GM21367 (cell line): ENCODE data around the gene PLXNB3.

Experiments
- ATAC-seq: cut with Tn5 transposase; IDR thresholded peaks from one replicate; pipeline ENCODE4 v1.9.1; 2021; ENCODE audit not compliant: unreplicated experiment

The PLXNB3 gene

DNA sequence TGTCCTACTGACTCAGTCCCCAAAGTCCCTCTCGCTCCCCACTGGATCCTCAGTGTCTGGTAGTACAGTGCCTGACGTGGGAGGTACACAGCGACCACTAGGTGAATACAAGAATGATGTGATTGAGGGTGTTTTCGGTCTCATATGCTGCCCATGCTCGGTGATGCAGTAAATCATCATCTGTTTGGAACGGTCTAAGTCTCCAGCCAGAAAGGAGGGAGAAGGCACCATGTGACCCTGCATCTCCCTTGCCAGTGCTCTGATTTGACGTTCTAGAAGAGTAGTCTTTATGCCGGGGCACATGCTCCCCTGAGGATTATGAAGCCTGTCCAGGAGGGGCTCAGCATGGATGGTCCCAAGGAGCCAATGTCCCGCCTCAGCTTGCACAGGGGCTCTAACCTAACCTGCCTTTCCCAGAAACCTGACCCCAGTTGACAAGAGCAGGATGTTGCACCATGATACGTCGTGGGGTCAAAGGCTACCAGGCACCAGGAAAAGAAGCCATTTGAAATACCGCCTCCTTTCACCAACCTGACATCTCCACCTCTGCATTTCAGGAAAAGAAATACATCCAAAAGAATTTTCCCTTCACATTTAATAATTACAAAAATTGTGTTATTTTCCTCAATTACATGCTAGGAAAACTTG, 13.8 kb upstream of the PLXNB3 start:
- no peak for ATAC-seq

DNA sequence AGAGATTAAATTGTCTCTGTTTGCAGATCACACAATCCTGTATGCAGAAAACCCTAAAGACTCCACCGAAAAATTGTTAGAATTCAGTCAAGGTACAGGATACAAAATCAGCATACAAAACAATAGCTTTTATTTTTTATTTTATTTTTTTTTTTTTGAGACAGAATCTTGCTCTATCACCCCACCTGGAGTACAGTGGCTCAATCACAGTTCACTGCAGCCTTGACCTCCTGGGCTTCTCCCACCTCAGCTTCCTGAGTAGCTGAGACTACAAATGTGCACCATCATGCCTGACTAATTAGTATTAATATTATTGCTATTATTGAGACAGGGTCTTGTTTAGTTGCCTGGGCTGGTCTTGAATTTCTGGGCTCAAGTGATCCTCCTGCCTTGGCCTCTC, 8.9 kb upstream of the PLXNB3 start:
- ATAC-seq = no peak

DNA sequence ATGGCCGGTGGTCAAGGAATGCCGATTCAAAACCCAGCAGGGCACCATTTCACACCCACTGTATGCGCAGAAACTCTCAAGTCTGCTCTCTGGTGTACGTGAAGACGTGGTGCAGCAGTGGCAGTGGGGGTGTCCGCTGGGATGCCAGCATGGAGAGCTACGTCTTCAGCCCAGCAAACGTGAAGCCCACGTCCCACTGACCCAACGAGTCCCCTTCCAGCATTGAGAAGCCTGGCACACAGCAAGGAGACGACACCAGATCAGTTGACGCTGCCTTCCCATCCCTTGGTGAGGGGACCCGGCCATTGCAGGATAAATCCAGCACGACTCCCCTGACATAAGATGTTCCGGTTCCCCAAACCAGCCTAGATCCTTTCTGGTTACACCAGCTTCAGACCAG, 2.2 kb upstream of the PLXNB3 start:
- no peak for ATAC-seq

DNA sequence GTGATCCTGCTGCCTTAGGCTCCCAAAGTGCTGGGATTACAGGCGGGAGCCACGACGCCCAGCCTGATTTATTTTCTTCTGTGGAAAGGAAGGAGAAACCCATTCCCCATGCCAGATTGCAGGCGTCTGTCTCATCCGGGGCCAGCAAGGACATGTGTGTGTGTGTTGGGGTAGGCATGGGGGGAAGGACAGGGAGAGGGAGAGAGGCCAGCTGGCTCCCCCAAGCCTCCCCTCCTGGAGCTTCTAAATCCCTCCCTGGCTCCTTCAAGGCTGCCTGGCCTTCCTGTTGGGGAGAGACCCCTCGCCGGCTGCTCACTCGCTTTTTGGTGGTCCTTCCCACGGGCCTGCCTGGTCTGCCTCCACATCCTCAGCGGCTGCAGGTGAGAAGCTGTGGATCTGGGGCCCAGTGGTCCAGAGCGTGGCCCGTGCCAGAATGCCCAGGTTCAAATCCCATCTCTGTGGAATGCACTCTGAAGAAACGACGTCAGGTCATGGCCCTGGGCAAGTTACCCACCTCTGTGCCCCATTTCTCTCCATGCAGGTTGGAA, 1.3 kb upstream of the PLXNB3 start:
- no peak for ATAC-seq

DNA sequence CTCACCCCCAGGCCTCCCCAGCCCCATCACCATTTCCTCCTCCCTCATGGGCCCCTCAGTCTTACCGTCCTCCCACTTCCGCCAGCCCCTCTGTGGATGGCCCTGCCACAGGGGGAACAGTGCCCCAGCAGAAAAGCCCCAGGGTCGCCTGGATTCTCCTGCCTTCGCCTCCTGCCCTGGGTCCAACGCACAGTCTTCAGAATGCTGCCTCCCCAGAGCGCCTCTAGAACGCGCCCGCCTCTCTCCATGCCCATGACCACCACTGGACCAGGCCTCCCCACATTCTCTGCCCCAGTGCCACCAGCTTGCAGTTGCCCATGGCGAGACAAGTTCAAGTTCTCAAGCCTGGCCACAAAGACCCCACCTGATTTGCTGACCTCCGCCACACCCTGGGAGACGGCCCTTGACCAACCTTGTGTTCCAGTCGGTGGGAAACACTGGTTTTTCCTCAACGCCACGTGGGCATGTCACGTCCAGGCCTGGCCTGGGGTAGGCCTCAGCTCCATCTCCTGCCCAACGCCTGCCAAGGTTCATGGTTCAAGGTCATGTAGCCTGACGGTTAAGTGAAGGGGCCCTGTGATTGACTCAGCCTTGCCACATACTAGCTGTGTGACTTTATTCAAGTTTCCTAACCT, 634 bp upstream of the PLXNB3 start:
- ATAC-seq = no peak

DNA sequence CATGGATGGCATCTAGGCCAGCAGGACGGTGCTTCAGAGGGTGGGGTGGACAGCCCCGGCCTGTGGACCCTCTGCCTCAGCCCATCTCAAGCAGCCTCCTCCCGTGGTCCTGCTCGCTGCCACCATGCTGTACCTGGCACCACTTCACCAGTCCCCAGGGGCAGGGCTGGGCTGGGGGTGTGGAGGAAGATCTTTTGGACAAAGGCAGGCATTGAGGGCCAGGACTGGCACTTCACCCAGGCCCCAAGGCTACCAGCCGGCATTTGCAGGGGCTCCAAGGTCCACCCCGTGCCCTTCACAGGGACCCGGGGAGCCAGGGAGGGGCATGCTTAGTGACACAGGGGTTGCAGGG, 713 bp downstream of the PLXNB3 start:
- no peak for ATAC-seq

DNA sequence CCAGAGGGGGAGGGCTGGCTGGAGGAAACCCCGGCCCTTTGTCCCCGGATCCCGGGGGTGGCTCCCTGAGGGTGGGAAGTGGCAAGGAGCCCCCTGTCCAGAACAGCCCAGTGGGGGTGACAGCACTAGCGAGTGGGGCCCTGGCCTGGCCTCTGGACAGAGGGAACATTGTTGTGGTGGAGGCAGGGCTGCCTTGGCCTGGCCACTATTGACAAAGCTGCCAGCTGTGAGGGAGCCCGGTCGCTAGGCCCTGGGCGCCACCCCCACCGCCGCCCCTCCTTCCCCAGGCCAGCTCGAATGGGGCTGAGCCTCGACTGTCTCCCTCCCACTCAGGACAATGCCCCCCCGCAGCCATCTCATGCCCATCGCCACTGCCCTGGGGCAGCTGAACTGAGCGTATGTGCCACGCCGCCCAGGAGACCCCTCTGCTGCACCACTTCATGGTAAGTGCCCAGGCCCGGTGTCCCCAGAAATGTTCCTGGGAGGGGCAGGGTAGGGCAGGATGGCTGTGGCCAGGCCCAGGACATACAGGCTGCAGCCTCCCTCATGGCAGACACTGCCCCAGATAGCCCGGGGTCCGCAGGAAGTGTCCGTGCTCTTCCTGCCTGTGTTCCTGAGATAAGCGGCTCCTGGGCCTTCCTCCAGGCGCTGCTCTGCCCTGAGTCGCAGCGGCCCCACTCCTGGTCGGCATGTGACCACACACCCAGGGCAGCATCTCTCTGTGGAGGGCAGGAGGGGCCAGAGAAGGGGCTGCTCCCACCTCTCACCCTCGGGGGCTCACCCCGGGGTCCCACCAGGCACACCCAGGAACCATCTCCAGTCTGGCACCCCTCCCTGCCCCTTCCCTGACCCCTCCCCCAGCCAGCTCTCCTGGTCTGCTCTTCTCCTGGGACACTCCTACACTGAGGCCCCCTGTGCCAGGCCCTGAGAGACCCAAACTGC, 1.4 kb downstream of the PLXNB3 start:
- ATAC-seq = no peak

DNA sequence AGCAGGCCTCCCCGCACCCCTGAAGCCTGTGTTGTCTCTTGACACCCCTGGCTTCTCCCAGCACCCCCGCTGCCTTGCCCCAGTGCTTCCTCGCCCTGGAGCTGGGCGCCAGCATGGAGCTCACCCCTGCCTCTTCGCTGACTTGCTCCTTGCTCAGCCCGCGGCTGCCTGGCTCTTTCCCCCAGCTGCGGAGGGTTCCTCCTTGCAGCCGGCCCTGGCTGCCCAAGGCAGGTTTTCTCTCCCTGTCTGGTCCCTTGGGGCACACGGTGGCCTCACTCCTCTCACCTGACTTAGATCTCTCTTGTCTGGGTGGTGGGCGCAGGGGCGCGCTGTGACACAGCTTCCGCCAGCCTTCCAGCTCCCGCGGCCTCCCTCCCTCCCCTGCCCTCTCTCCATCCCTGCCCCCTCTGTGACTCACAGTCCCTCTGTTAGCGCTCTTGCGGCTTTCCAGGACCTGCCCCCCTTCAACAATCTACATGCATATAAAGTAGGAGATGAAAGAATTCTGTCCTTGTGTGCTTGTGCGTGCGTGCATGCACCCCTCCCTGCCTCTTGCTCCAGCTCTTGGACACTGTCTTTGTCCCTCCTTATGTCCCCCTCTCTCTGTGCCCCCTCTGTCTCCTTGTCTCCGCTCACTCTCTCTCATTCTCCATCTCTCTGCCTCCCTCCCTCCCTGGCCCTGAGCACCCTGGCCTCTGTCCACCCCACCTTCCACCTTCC, 2.2 kb downstream of the PLXNB3 start:
- ATAC-seq = no peak

DNA sequence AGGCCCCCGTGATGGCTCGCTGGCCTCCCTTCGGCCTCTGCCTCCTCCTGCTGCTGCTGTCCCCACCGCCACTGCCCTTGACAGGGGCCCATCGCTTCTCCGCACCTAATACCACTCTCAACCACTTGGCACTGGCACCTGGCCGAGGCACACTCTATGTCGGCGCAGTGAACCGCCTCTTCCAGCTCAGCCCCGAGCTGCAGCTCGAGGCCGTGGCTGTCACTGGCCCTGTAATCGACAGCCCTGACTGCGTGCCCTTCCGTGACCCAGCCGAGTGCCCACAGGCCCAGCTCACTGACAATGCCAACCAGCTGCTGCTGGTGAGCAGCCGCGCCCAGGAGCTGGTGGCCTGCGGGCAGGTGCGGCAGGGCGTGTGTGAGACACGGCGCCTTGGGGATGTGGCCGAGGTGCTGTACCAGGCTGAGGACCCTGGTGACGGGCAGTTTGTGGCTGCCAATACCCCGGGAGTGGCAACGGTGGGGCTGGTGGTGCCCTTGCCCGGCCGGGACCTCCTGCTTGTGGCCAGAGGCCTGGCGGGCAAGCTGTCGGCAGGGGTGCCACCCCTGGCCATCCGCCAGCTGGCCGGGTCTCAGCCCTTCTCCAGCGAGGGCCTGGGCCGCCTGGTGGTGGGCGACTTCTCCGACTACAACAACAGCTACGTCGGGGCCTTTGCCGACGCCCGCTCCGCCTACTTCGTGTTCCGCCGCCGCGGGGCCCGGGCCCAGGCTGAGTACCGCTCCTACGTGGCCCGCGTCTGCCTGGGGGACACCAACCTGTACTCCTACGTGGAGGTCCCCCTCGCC, 3.0 kb downstream of the PLXNB3 start:
- ATAC-seq = no peak

DNA sequence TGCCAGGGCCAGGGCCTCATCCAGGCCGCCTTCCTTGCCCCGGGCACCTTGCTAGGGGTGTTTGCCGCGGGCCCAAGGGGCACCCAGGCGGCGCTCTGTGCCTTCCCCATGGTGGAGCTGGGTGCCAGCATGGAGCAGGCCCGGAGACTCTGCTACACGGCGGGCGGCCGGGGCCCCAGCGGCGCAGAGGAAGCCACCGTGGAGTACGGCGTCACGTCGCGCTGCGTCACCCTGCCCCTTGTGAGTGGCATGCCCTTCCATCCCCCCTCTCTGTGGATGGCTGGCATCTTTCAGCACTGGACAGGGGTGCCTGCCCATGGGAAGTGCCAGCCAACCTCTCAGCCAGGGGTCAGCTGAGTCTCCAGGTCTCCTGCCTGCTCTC, 3.6 kb downstream of the PLXNB3 start:
- ATAC-seq = no peak

DNA sequence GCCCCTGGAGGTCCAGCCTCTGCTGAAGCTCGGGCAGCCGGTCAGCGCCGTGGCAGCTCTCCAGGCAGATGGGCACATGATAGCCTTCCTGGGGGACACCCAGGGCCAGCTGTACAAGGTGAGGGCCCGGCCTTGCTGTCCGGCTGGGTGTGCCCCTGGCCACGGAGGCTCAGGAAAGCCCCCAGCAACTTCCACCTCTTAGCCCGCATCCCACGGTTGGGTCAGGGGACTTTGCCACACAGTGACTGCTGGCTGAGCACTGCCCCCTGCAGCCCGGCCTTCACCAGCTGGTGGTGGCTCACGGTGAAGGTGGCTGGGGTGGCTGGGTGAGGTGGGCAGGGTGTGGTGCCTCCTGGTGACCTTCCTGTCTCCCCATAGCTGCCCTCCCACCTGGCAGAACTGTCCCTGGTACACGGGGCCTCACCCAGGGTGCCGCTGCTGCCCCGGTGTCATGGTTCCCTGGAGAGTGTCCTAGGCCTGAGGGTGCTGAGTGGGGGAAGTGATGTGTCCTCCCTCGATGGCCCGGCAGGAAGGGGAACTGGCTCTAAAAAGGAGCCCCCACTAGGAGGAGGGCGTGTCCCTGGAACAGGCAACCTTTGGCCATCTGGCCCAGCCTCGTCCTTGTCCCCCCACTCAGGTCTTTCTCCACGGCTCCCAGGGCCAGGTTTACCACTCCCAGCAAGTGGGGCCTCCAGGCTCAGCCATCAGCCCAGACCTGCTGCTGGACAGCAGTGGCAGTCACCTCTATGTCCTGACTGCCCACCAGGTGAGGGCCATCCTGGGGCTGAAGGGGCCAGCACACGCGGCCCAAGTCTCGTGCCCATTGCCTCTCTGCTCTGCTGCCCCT, 4.5 kb downstream of the PLXNB3 start:
- ATAC-seq = no peak

DNA sequence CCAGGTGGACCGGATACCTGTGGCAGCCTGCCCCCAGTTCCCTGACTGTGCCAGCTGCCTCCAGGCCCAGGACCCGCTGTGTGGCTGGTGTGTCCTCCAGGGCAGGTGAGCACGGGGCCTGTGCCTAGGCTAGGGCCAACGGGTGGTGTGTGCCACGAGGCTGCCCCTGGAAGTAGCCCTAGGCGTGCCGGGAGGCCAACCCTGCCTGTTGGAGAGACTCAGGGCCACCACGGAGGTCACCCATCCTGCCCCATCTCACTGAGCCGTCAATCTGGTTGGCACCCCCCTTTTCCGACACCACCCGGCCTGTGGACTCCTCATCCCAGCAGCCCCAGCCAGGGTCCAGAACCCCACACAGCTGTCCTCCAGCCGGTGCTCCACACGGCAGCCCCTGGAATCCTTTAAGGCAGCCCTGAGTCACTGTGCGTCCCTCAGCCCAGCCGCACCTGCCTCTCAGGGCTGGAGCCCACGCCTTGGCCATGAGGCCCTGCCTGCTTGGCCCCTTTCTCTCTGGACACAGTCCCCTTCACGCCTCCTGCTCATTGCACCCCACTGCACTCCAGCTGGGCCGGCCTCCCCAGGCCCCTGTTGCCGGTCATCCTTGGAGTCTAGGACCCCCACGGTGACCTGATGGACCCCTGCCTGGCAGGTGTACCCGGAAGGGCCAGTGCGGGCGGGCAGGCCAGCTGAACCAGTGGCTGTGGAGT, 5.3 kb downstream of the PLXNB3 start:
- no peak for ATAC-seq

DNA sequence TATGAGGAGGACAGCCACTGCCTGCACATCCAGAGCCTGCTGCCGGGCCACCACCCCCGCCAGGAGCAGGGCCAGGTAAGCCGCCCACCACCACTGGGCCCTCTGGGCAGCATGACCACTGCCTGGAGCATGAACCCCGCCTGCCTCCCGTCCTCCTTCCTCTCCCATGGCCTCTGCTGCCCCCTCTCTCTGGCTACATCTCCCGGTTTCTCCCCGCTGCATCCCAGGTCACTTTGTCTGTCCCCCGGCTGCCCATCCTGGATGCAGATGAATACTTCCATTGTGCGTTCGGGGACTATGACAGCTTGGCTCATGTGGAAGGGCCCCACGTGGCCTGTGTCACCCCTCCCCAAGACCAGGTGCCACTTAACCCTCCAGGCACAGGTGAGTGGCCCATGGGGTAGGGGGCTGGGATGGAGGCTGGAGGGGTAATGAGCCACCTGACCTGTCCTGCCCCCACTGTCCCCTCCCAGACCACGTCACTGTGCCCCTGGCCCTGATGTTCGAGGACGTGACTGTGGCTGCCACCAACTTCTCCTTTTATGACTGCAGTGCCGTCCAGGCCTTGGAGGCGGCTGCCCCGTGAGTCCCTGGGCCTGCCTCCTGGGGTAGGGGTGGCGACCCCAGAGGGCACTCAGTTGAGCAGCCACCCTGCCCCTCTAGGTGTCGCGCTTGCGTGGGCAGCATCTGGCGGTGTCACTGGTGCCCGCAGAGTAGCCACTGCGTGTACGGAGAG, 6.0 kb downstream of the PLXNB3 start:
- no peak for ATAC-seq

DNA sequence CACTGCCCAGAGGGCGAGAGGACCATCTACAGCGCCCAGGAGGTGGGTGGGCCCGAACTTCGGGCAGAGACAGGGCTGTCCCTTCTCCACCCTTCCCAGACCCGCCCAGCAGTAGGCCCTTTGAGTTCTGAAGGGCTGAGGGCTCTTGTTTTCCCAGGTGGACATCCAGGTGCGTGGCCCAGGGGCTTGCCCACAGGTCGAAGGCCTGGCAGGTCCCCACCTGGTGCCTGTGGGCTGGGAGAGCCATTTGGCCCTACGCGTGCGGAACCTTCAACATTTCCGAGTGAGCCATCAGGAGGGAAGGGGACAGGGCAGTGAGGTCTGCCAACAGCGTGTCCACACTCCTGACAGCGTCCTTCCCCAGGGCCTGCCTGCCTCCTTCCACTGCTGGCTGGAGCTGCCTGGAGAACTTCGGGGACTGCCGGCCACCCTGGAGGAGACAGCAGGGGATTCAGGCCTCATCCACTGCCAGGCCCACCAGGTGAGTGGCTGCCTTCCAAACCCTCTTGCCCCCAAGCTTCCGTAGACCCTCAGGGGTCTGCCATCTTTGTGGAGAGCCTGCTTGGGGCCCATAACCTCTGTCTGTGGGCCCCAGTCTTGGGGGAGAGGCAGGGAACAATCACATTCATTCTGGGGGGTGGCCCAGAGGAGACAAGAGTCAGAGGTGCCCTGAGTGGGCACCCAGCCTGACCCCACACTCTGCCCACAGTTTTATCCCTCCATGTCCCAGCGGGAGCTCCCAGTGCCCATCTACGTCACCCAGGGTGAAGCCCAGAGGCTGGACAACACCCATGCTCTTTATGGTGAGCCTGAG, 6.8 kb downstream of the PLXNB3 start:
- no peak for ATAC-seq

DNA sequence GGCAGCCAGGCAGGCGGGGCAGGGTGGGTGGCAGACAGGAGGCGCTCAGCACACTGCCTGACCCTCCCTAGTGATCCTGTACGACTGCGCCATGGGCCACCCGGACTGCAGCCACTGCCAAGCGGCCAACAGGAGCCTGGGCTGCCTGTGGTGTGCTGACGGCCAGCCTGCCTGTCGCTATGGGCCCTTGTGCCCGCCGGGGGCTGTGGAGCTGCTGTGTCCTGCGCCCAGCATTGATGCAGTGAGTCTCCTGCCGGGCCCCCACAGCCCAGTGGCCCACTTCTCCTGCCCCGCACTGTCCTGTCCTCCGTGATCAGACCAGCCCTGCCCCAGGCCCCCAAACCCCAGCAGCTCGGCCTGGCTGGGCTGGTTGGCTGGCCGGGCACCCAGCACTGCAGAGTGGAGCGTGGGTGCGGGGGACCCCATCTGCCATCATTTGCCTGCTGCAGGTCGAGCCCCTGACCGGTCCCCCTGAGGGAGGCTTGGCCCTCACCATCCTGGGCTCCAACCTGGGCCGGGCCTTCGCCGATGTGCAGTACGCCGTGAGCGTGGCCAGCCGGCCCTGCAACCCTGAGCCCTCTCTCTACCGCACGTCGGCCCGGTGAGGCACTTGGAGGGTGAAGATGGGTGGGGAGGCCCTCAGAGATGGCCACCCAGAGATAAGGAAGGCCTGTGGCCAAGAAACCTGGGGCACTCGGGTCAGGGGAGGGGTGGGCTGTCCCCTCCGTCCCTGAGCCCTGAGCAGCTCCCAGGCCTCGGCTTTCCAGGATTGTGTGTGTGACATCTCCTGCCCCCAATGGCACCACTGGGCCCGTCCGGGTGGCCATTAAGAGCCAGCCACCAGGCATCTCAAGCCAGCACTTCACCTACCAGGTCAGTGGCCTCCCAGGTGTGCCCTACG, 7.6 kb downstream of the PLXNB3 start:
- no peak for ATAC-seq
